Mesendoderm (in vitro differentiated cells): Measurements from ENCODE around the gene DOCK9. TPM values are rescaled to one million over a fixed set of nuclear protein-coding genes. Genes with fewer than 3 reads are reported as not detected.

ENCODE experiments used
- DNase-seq: peaks from one replicate; pipeline ENCODE4 v3.0.0; 2013
- H2AK5ac ChIP-seq: 2 replicates; pipeline ENCODE4 v1.6.1; 2013; ENCODE audit warnings: low read length, inconsistent platforms
- H2BK120ac ChIP-seq: 2 replicates; pipeline ENCODE4 v1.6.1; 2013; ENCODE audit warnings: low read depth, mild to moderate bottlenecking, low read length, moderate library complexity, mixed read lengths
- H2BK15ac ChIP-seq: replicated peaks from 2 replicates; pipeline ENCODE4 v1.6.1; 2013; ENCODE audit warnings: low read depth, mild to moderate bottlenecking, moderate library complexity
- H2BK5ac ChIP-seq: 2 replicates; pipeline ENCODE4 v1.6.1; 2013; ENCODE audit warnings: low read length, inconsistent platforms
- H3K18ac ChIP-seq: 2 replicates; pipeline ENCODE4 v1.6.1; 2013; ENCODE audit warnings: mild to moderate bottlenecking, low read length, mixed read lengths
- H3K23ac ChIP-seq: one replicate; pipeline ENCODE4 v1.6.1; 2013; ENCODE audit warnings: low read length
- H3K27ac ChIP-seq: 2 replicates; pipeline ENCODE4 v1.5.1; 2013; ENCODE audit warnings: low read depth, mild to moderate bottlenecking, inconsistent platforms, low read length, moderate library complexity
- H3K27me3 ChIP-seq: 2 replicates; pipeline ENCODE4 v1.6.1; 2013; ENCODE audit warnings: low read length, control low read depth, mild to moderate bottlenecking, inconsistent platforms; ENCODE audit not compliant: insufficient read depth, poor library complexity
- H3K36me3 ChIP-seq: 2 replicates; pipeline ENCODE4 v1.6.1; 2013; ENCODE audit warnings: low read length, inconsistent platforms; ENCODE audit not compliant: control insufficient read depth, insufficient read depth
- H3K4ac ChIP-seq: one replicate; pipeline ENCODE4 v1.6.1; 2013; ENCODE audit warnings: low read depth, mild to moderate bottlenecking, low read length, moderate library complexity
- H3K4me1 ChIP-seq: 2 replicates; pipeline ENCODE4 v1.6.1; 2013; ENCODE audit warnings: low read depth, low read length, inconsistent platforms; ENCODE audit not compliant: control insufficient read depth
- H3K4me2 ChIP-seq: 2 replicates; pipeline ENCODE4 v1.6.1; 2013; ENCODE audit warnings: low read length
- H3K4me3 ChIP-seq: 2 replicates; pipeline ENCODE4 v1.5.1; 2013; ENCODE audit warnings: mild to moderate bottlenecking, low read length
- H3K56ac ChIP-seq: one replicate; pipeline ENCODE4 v1.6.1; 2013; ENCODE audit warnings: low read length
- H3K79me1 ChIP-seq: 2 replicates; pipeline ENCODE4 v1.6.1; 2013; ENCODE audit warnings: low read length, inconsistent platforms
- H3K79me2 ChIP-seq: 2 replicates; pipeline ENCODE4 v1.6.1; 2013; ENCODE audit warnings: mild to moderate bottlenecking, low read length; ENCODE audit not compliant: control insufficient read depth, insufficient read depth
- H3K9ac ChIP-seq: 2 replicates; pipeline ENCODE4 v1.6.1; 2013; ENCODE audit warnings: low read length, inconsistent platforms
- H4K5ac ChIP-seq: one replicate; pipeline ENCODE4 v1.6.1; 2013; ENCODE audit warnings: low read length
- H4K8ac ChIP-seq: one replicate; pipeline ENCODE4 v1.6.1; 2013; ENCODE audit warnings: low read depth, mild to moderate bottlenecking, control low read depth, low read length, moderate library complexity
- WGBS: extraction: QIAGEN DNeasy Blood & Tissue Kit; methylation state at CpG from one replicate; pipeline ENCODE4 v1.1.7; 2013; ENCODE audit warnings: low lambda C conversion rate, missing lambda C conversion rate; ENCODE audit not compliant: insufficient coverage; ENCODE audit errors: extremely low coverage; 5-methylcytosine and 5-hydroxymethylcytosine counted together
- small RNA-seq: library from polyadenylated mRNA; stranded (forward); fragments of <200 nt; extraction: miRNeasy Mini kit (QIAGEN cat#:217004); gene quantifications from one replicate; pipeline ENCODE3, GENCODE V24; 2013; ENCODE audit not compliant: insufficient read depth

DOCK9 gene

GRCh38 chr13:98746968-98747367 lies 230.9 kb downstream of the DOCK9 start:
- WGBS, result no CpG with 5 or more reads among the region's 8 CpGs
- Histone ChIP-seq H3K9ac (no peak overlapping the region), H3K56ac (no peak overlapping the region), H2BK15ac (no peak overlapping the region), H2AK5ac (no peak overlapping the region), H3K18ac (no peak overlapping the region), H3K27ac (no peak overlapping the region), H3K27me3 (peaks cover 1% of the 10 kb centered on the region), H4K5ac (no peak overlapping the region), H2BK5ac (no peak overlapping the region), H4K8ac (no peak overlapping the region), H3K4me3 (no peak overlapping the region), H3K4ac (no peak overlapping the region), H2BK120ac (no peak overlapping the region), H3K4me2 (no peak overlapping the region), H3K79me2 (no peaks in the 10 kb centered on the region), H3K36me3 (no peaks in the 10 kb centered on the region), H3K23ac (no peak overlapping the region), H3K4me1 (no peaks in the 10 kb centered on the region), H3K79me1 (no peaks in the 10 kb centered on the region)
- no peak for DNase-seq

Small RNA genes within 50 kb of the gene (small RNA-seq; reads per million reads assigned to genes)
- gene AL161420.1 (not detected), gene RNU6-83P (not detected)
